GM18867 (cell line): Measurements from ENCODE around the gene CCDC102B.
"Not testable (repeated sequence)": the region's sequence is repeated elsewhere in the genome, so short reads cannot be mapped to it uniquely, and the experiment has no call there.

ENCODE experiments used
- ATAC-seq: cut with Tn5 transposase; IDR thresholded peaks from one replicate; pipeline ENCODE4 v1.9.1; 2021; ENCODE audit warnings: mild to moderate bottlenecking, moderate library complexity; ENCODE audit not compliant: unreplicated experiment

The CCDC102B gene

DNA sequence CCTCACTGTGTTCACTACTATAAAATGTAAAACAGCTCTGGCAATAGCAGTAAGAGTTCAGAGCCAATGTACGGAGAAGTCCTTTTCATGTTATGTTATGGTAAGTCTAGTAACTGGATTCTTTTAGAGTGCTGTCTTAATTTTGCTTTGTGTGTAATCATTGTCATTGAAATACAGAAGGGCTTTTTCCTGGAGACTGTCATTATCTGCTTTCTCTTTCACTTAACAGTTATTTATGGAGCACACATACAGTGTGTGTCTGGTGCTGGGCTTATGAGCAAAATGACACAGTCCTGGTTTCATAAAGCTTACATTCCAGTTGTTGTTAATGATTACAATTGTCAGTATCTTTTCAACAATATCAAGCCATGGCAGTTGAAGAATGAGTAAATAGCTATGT lies 95.5 kb downstream of the CCDC102B start:
- peak; percentile 77 for ATAC-seq

DNA sequence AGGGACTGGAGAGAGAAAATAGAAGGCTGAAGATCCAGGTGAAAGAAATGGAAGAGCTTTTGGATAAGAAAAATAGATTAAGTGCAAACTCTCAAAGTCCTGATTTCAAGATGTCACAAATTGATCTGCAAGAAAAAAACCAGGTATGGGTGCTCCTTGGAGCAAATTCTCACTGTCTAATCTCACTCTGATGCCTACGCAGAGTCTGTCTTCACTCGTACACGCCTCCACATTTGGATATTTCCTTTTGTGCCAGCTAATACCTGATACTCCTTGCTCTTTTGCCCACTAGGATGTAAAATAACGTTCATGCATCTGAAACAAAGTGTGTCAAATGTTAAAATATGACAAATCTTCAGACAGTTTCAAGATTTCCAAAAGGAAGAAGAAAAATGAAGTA lies 99.4 kb downstream of the CCDC102B start:
- no peak for ATAC-seq

DNA sequence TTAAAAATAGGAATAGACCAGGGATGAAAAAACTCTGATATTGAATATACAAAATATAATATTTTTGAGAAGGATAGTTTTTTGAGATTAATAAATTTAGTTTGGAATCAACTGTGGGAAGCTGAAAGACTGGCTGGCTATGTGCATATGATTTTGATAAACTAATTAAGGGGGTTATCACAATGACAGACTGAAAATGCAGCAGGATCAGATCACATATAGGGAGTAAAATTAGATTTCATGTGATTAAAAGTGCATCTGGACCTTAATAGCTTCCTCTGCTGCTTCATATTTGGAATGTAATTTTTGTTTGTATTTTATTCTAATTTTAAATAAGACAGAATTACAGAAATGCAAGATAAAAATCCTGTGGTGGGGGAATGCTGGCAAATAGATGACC lies 111.7 kb downstream of the CCDC102B start:
- ATAC-seq: no peak

DNA sequence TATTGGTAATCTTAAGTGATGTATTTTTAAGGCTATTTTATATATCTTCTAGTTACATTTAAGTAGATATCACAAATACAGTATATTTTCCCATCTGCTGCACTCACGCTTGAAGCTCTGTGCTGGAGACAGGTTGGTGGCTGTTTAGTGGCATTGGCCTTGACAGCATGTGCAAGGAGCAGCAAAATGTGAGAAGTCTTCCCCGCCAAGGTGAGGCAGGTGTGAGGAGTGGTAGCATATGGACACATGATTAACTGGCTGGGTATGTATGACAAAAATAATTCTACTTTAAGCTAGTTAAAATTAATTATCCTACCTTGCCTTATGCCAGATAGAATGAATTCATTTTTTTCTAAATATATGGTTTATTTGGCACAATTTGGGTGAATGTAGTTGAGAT lies 117.2 kb downstream of the CCDC102B start:
- ATAC-seq: no peak

DNA sequence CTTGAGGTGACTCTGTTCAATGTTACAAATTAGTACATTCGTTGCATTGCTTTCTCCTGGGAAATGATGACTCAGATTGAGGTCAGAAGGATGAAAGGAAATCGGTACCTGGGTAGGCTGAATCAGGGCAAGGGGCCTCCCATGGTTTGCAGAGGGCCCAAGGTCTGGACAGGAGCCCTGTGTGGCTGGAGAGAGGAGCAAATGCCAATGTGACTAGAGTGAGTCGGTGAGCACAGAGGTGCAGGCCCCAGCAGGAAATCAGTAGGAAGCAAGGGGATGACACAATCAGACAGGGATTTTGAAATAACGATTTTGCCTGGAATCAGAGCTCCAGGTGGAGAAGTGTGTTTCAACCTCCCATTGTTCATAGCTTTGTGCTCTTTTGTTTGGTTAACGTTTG lies 118.9 kb downstream of the CCDC102B start:
- ATAC-seq: no peak

DNA sequence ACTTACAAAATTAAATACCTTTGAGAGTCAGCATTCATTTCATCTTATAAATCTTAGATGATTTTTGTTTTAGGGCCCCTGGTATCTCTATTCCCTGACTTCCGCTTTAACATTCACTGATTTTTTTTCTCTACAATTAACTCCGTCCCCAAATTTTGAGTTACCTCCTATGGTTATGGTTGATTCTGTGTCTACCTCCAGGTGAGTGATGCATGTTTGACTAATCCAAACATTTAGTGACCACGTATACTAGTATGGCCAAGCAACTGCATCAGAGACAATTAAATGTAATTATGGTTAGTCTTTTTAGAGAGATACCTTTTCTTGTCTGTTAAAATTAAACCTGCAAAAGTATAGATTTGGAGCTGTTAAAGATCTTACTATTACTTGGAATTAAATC lies 120.3 kb downstream of the CCDC102B start:
- ATAC-seq: no peak

DNA sequence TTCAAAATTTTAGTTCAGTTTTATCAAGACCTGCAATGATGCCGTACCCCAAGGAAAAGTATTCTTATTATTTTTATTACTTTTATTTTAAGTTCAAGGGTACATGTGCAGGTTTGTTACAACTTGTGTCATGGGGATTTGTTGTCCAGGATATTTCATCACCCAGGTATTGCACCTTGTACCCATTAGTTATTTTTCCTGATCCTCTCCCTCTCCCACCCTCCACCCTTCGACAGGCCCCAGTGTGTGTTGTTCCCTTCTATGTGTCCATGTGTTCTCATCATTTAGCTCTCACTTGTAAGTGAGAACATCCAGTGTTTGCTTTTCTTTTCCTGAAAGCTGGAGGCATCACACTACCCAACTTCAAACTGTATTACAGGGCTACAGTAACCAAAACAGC lies 122.0 kb downstream of the CCDC102B start:
- no peak for ATAC-seq

DNA sequence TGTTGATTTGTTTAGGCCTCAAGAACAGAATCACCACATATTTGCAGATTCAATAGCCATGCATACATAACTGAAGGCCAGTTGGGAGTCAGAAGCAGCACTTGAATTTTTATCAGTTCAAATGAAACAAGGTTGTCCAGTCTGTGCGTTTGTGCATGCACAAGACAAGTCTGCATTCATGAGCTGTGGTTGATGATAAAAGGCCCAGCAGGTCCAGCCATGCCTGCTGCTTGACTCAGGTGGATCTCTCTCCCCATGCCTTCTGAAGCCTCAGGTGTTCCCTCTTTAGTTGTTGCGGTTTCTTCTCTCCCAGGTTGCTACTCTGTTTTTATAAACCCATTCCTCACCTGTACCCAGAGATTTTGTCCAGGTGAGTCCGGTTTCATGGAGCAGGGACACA lies 124.5 kb downstream of the CCDC102B start:
- ATAC-seq: no peak

DNA sequence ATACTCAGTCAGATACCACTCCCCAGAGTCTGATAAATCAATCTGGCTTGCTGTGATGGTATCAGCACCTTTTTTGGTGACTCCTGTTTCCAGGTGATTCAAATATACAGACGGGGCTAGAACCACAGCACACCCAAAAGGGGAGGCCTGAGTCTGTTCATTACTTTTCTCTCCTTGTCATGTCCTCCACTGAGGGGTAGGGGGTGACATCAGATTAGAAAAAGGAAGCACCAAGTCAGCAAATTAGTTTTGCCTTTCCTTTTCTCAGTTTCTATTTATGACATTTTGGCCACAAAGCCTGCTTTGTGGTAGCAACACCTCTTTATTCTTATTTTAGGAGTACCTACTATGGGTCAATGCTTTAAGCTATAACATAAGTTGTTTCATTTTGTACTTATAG lies 127.4 kb downstream of the CCDC102B start:
- ATAC-seq: peak; percentile 96

DNA sequence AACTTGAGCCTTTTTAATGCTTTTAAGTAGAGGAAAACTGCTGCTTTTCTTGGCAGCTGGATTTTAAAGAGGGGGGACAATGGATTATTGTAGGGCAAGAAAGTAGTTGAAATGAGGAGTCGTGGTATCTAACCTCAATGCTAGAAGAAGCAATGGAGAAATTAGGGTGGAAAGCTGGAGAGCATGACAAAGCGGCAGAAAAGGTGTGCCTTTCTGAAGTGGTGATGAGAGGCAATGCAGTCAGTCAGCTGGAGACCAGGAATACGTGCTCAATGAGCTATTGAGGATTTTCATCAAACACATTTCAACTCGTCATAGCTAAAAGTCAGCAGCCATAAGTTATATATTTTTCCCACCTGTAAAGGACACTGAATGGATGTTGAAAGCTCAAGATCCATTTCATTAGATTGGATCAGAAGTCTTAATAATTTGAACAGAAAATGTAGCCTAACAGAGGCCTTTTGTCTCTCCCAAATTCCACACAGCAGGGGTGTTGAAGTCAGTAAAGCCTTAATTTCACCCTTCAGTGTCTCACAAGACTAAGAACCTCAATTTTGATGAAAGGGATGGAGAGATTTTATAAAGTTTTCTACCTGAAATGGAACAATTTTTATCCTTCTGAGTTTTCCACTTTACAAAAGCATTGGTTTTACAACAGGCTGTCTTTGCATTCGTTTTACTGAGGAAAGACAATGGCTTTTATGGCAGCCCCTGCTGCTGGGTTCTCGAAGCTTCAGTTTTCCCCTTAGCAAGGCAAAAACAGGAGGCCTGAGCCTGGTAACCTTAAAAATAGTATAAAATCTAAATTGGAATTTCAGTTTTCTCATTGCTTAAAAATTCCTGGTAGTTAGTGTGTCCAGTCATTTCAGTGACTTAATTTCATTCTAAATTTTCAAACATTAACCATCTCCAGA lies 131.1 kb downstream of the CCDC102B start:
- ATAC-seq: no peak

DNA sequence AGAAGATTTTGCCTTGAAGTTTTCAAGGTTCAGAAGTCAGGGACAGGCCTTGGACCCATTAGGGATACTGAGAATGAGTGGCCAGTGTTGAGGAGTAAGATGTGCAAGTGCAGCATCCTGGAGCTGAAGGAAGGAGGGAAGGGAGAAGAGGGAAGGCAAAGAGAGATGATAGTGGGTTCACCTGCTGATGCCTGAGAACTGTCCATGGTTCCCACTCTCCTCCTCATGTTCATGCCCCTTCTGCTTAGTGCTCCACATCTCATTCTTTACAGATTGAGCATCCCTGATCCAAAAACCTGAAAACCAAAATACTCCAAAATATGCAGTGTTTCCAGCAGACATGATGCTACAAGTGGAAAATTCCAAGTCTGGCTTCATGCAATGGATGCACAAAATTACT lies 137.8 kb downstream of the CCDC102B start:
- ATAC-seq: no peak

DNA sequence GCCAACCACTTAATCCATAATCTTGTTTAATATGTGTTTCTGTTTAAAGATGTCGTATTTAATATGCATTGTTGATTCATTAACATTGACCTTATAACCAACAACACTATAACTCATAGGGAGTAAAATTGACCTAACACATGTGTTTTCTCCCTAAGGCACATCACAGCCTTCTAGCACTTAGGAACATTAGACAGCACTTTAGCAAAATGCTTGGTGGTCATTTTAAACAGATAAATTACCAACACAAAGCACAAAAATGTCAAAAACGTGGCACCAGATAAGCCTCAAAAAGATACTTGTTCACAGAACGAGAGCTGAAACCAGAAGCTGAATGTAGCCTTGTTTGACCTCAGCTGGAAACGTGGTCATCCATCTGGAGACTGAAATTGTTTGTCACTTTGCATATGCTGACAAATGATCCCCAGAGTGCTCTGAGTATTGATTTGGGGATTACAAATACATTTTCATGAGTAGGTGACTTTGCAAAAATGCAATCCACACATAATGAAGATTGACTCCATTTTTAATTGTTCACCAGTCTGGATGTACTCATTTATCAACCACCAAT lies 139.2 kb downstream of the CCDC102B start:
- peak; percentile 95 for ATAC-seq

DNA sequence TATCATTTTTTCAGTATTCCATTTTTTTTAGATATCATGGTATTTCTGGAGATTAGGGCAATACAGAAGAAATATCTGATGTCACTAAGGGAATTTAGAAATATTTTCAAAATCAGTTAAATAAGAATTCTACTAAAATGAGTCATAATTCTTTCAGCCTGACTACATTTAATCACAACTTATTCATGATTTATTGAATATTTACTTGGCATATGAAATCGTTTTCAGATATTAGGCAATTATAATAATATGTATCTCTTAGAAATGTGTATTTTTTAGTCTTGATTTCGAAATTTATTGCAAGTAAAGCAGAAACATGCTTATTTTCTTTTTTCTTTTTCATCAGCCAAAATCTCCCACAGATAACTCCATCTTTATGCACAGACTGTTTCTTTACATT lies 142.2 kb downstream of the CCDC102B start:
- no peak for ATAC-seq

DNA sequence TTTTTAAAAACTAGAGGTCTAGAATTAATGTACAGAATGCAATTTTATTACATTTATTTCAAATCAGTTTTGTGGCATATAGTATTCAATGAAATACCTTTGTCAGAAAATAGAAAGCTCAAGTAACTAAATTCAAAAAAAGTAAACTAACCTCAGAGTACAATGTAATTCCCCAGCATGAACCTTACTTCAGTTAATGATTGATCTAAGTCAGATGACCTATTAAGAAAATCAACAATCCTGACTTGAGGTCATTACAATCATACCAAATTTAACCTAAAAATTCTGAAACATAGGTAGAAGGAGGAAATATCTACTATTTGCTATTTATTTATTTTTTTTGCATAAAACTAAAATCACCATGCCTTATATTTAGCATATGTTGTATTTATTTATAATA lies 142.9 kb downstream of the CCDC102B start:
- ATAC-seq: no peak

DNA sequence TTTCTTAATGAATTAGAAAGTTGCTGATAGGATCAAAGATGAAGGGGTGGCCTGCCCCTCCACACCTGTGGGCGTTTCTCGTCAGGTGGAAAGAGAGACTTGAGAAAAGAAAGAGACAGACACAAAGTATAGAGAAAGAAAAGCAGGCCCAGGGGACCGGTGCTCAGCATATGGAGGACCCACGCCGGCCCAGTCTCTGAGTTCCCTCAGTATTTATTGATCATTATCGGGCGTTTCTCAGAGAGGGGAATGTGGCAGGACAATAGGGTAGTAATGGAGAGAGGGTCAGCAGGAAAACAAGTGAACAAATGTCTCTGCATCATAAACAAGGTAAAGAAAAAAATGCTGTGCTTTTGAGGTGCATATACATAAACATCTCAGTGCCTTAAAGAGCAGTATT lies 144.3 kb downstream of the CCDC102B start:
- no peak for ATAC-seq

DNA sequence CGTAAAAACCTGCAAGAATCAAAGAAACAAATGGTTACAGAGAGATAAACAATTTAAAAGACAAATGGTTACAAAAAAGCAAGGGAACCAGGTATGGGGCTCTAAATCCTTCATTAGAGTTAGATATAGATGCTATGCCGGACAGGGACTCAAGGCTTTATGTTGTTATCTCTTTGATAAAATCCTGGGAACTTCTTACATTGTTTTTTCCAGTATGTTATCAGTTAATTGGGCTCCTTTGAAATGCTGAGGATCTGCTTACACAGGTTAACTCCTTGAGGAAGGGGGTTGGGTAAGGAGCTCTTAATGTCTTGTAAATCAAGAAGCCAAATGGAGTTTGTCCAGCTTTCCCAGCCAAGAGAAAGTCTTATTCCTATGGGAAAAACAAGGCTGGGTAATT lies 146.0 kb downstream of the CCDC102B start:
- not testable (repeated sequence) for ATAC-seq

DNA sequence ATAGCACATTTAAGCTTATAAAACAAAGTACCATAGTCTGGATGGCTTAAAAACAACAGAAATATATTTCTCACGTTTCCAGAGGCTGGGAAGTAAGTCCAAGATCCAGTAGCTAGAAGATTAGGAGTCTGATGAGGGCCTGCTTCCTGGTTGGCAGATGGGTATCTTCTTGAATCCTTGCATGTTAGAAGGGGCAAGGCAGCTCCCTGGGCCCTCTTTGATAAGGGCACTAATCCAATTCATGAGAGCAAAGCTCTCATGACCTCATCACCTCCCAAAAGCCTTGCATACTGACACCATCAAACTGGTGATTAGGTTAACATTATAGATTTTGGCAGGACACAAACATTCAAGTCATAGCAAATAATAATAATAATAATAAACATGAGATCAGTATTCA lies 146.4 kb downstream of the CCDC102B start:
- ATAC-seq: no peak

DNA sequence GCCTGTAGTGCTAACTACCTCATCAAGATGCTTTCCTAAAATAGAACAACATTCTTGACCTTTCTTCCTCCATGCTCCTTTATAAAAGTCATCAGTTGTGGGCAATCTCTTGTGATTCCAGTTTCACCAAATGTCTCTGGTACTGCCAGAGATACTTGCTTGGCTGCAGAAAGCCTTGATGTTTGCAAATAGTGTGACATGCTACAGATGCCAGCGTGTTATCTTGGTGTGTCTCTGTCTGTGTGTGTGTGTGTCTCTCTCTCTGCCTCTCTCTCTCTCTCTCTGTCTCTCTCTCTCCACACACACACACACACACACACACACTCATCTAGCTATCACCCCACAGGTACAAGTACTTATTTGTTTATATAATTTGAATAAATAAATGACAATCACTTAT lies 146.9 kb downstream of the CCDC102B start:
- no peak for ATAC-seq

DNA sequence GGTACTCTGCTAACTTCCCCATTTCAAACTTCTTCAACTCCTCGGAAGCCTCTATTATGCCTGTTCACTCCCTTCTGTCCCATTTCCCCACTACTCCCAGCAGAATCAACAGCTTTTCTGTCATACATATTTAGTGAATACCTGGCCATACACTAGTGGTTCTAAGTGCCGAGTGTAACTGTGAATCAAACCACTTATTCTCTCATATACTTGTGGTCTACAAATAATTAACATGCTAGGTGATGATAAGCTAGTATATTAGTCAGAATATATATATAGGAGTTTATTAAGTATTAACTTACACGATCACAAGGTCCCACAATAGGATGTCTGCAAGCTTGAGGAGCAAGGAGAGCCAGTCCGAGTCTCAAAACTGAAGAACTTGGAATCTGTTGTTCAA lies 150.7 kb downstream of the CCDC102B start:
- ATAC-seq: no peak

DNA sequence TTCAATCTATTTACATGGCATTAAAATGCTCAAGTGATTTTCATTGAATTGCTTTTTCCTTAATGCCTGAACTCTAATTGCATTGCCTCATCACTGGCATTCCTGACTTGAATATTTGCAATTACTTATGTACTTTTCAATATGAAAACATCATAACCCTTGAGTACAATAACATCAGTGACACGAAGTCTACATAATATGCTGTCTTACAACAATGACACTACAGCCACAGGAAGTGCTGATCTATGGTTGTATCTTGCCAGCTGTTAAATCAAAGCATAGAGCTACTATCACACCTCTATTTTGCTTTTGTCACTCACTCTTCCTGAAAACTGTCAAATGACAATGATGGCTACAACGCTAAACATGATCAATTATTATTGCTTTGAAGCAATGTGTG lies 156.9 kb downstream of the CCDC102B start:
- ATAC-seq: no peak

DNA sequence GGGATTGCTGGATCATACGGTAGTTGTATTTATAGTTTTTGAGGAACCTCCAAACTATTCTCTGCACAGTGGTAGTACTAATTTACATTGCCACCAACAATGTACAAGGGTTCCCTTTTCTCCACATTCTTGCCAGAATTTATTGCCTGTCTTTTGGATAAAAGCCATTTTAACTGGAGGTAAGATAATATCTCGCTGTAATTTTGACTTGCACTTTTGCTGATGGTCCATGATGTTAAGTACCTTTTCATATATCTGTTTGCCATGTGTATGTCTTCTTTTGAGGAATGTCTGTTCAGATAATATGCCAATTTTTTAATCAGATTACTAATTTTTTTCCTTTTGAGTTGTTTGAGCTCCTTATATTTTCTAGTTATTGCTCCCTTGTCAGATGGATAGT lies 158.8 kb downstream of the CCDC102B start:
- ATAC-seq: no peak

DNA sequence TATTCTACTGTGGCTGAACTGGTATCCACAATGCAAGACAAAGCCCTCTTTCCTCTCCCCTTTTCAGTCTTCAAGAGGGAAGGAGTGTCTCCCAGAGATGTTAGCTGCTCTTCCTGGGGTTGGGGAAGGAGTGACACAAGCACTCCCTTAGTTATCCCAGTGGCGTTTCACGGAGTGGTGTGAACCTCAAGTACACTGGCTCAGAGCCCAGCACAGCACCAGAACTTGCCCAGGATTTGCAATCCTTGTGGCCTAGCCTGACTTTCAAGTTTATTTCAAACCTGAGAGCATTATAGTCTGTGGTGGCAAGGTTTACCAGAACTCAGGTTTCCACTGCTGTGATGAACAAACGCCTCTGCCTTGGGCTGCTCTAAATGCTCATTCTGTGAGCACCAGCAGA lies 162.5 kb downstream of the CCDC102B start:
- ATAC-seq: no peak

DNA sequence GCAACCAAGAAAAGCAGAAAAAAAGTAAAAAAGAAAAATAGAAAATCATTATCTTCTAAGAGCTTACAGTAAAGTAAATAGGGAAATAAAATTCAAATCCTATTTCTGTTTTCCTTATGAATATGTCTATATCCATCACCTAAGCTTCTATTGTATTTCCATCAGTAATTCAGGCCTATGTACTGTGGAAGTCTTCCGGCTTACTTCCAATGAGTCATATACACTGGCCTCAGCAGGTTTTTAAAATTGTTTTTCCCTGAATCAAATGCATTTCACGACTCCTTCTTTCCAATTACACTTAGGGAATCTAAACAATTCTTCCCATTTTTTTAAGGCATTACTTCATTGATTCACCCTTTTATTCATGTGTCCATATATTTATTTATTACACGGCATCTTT lies 164.7 kb downstream of the CCDC102B start:
- ATAC-seq: no peak
